Measurements from ENCODE around the gene MAN1C1. TPM values are rescaled to one million over a fixed set of nuclear protein-coding genes. Genes with fewer than 3 reads are reported as not detected.
A peak's percentile ranks its signal among the peaks of the same experiment; 100 is the strongest.

MAN1C1 gene
- total and polyA plus RNA-seq, 10 of the 15 experiments (the other 5 are each of a cell fraction or from before 2014, with no cell fraction given) = 0.12 to 0.56 (median 0.22) TPM; not detected in 3

GRCh38 chr1:25819491-25820246 is 203.1 kb downstream of the MAN1C1 start, which contains the start of gene MTFR1L (continued):
- TF ChIP-seq E4F1 (IDR thresholded peaks at IDR 0.05; ENCODE audit: borderline replicate concordance, partially characterized antibody) = peak; percentile 70
- TF ChIP-seq WRNIP1 (IDR thresholded peaks at IDR 0.05; ENCODE audit: borderline replicate concordance, low read depth, low read length) = 0 out of 2 replicates have a peak, but pooled peaks have one; percentile 54
- TF ChIP-seq IKZF1 (conservative IDR thresholded peaks at IDR 0.05) = peak; percentile 69
- TF ChIP-seq HCFC1 (IDR thresholded peaks at IDR 0.05; ENCODE audit: low read length) = no peak
- 0 out of 2 replicates have a peak, but pooled peaks have one; percentile 19 for TF ChIP-seq MXI1 (IDR thresholded peaks at IDR 0.05; ENCODE audit: low read depth, low read length)
- TF ChIP-seq CREB1 (IDR thresholded peaks at IDR 0.05; ENCODE audit: low read depth) = peak; percentile 13; the same call in 1 of the 2 replicates
- peak; percentile 62 for TF ChIP-seq NRF1 (conservative IDR thresholded peaks at IDR 0.05; ENCODE audit: low read depth, low read length)

All from GM12878 (cell line).